Measurements from ENCODE around the gene TGFBR3.

- TF ChIP-seq EZH2 (IDR thresholded peaks at IDR 0.05; ENCODE audit: borderline replicate concordance, low read length) (no peak), CTCF (conservative IDR thresholded peaks at IDR 0.05 in 1 of 2, IDR thresholded peaks at IDR 0.05 in 1 of 2; ENCODE audit: extremely low read depth in 1 of 2, insufficient read depth in 1 of 2, low read depth in 1 of 2, low read length in 2 of 2) (no peak)
Observed at GRCh38 chr1:91916811-91917460, 31.0 kb upstream of the TGFBR3 start.

Data from mammary epithelial cell (primary cell).